Measurements from ENCODE around the gene RGS12. TPM values are rescaled to one million over a fixed set of nuclear protein-coding genes. Genes with fewer than 3 reads are reported as not detected.

The RGS12 gene
- total and polyA plus RNA-seq, 2 of the 13 experiments (the other 11 are each of a cell fraction or from before 2014, with no cell fraction given) = 21.0 to 27.7 TPM

GRCh38 chr4:3285558-3286334 lies 7.1 kb upstream of the RGS12 start (continued):
- no peak for TF ChIP-seq GLMP (CRISPR knock-in tag; IDR thresholded peaks at IDR 0.05; ENCODE audit: borderline replicate concordance)
- no peak for TF ChIP-seq RFX1 (IDR thresholded peaks at IDR 0.05)
- no peak for TF ChIP-seq ZNF446 (CRISPR knock-in tag; IDR thresholded peaks at IDR 0.05)
- TF ChIP-seq GATA4 (IDR thresholded peaks at IDR 0.05; ENCODE audit: borderline replicate concordance, low read depth) = 0 out of 2 replicates have a peak, but pooled peaks have one; percentile 42
- no peak for TF ChIP-seq ZNF318 (CRISPR knock-in tag; IDR thresholded peaks at IDR 0.05)
- TF ChIP-seq MED13 (CRISPR knock-in tag; IDR thresholded peaks at IDR 0.05) = no peak
- TF ChIP-seq HBP1 (CRISPR knock-in tag; IDR thresholded peaks at IDR 0.05; ENCODE audit: low read depth) = no peak; the same call in 1 of the 2 replicates
- TF ChIP-seq, protein P1, sequence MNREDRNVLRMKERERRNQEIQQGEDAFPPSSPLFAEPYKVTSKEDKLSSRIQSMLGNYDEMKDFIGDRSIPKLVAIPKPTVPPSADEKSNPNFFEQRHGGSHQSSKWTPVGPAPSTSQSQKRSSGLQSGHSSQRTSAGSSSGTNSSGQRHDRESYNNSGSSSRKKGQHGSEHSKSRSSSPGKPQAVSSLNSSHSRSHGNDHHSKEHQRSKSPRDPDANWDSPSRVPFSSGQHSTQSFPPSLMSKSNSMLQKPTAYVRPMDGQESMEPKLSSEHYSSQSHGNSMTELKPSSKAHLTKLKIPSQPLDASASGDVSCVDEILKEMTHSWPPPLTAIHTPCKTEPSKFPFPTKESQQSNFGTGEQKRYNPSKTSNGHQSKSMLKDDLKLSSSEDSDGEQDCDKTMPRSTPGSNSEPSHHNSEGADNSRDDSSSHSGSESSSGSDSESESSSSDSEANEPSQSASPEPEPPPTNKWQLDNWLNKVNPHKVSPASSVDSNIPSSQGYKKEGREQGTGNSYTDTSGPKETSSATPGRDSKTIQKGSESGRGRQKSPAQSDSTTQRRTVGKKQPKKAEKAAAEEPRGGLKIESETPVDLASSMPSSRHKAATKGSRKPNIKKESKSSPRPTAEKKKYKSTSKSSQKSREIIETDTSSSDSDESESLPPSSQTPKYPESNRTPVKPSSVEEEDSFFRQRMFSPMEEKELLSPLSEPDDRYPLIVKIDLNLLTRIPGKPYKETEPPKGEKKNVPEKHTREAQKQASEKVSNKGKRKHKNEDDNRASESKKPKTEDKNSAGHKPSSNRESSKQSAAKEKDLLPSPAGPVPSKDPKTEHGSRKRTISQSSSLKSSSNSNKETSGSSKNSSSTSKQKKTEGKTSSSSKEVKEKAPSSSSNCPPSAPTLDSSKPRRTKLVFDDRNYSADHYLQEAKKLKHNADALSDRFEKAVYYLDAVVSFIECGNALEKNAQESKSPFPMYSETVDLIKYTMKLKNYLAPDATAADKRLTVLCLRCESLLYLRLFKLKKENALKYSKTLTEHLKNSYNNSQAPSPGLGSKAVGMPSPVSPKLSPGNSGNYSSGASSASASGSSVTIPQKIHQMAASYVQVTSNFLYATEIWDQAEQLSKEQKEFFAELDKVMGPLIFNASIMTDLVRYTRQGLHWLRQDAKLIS (CRISPR knock-in tag; IDR thresholded peaks at IDR 0.05) = no peak
- TF ChIP-seq ZNF660 (CRISPR knock-in tag; IDR thresholded peaks at IDR 0.05; ENCODE audit: borderline replicate concordance, low read depth) = no peak
- TF ChIP-seq, protein P2, sequence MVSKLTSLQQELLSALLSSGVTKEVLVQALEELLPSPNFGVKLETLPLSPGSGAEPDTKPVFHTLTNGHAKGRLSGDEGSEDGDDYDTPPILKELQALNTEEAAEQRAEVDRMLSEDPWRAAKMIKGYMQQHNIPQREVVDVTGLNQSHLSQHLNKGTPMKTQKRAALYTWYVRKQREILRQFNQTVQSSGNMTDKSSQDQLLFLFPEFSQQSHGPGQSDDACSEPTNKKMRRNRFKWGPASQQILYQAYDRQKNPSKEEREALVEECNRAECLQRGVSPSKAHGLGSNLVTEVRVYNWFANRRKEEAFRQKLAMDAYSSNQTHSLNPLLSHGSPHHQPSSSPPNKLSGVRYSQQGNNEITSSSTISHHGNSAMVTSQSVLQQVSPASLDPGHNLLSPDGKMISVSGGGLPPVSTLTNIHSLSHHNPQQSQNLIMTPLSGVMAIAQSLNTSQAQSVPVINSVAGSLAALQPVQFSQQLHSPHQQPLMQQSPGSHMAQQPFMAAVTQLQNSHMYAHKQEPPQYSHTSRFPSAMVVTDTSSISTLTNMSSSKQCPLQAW (CRISPR knock-in tag; IDR thresholded peaks at IDR 0.05) = no peak
- TF ChIP-seq REL (CRISPR knock-in tag; conservative IDR thresholded peaks at IDR 0.05) = no peak
- no peak for TF ChIP-seq ZKSCAN1 (IDR thresholded peaks at IDR 0.05; ENCODE audit: low read length)

Measured in HepG2 (cell line).